ENCODE measurements around the gene OBP2B. TPM values are rescaled to one million over a fixed set of nuclear protein-coding genes. Genes with fewer than 3 reads are reported as not detected.
"Not testable (repeated sequence)": the region's sequence is repeated elsewhere in the genome, so short reads cannot be mapped to it uniquely, and the experiment has no call there.

Gene OBP2B
- total RNA-seq, 4 donors from 2014 or later: not detected

DNA sequence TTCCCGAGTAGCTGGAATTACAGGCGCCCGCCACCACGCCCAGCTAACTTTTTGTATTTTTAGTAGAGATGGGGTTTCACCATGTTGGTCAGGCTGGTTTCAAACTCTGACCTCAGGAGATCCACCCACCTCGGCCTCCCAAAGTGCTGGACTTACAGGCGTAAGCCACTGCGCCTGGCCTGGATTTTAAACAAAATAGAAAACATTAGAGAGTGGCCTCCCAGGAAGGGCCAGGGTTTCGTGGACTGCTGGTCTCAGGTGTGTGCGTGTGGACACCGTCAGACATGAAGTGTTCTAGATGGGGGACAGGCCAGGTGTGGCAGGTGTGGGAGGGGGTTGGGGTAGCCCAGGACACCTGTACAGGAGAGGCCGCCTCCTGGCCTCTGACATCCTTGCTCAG, 38.3 kb downstream of the OBP2B start:
- no peak overlapping the region for H3K4me3 ChIP-seq
- TF ChIP-seq, protein P1, sequence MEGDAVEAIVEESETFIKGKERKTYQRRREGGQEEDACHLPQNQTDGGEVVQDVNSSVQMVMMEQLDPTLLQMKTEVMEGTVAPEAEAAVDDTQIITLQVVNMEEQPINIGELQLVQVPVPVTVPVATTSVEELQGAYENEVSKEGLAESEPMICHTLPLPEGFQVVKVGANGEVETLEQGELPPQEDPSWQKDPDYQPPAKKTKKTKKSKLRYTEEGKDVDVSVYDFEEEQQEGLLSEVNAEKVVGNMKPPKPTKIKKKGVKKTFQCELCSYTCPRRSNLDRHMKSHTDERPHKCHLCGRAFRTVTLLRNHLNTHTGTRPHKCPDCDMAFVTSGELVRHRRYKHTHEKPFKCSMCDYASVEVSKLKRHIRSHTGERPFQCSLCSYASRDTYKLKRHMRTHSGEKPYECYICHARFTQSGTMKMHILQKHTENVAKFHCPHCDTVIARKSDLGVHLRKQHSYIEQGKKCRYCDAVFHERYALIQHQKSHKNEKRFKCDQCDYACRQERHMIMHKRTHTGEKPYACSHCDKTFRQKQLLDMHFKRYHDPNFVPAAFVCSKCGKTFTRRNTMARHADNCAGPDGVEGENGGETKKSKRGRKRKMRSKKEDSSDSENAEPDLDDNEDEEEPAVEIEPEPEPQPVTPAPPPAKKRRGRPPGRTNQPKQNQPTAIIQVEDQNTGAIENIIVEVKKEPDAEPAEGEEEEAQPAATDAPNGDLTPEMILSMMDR (IDR thresholded peaks at IDR 0.05 in 4 of 5, conservative IDR thresholded peaks at IDR 0.05 in 1 of 5): no peak
- no peak for TF ChIP-seq POLR2A (IDR thresholded peaks at IDR 0.05)
- ATAC-seq (no peak), DNase-seq (no peak)
- no peaks in the 10 kb centered on the region for H3K9me3 ChIP-seq
- in situ Hi-C loops (cut with MboI; ENCODE audit: low sequenced_read_pairs in 4 of 4): loop anchor here in 1 of 4 donors (10.0 kb wide), 1 partner anchor 314 kb away; no protein-coding TSS in a partner anchor
- H3K36me3 ChIP-seq: no peaks in the 10 kb centered on the region
- intact Hi-C loops (cut with DNase I; ENCODE audit: low total_unique reads): no loop called here
- H3K4me1 ChIP-seq: no peaks in the 10 kb centered on the region
- H3K27ac ChIP-seq: no peak overlapping the region
- peaks cover 0 to 5% (median 0%) of the 10 kb centered on the region in 3 donors for H3K27me3 ChIP-seq

DNA sequence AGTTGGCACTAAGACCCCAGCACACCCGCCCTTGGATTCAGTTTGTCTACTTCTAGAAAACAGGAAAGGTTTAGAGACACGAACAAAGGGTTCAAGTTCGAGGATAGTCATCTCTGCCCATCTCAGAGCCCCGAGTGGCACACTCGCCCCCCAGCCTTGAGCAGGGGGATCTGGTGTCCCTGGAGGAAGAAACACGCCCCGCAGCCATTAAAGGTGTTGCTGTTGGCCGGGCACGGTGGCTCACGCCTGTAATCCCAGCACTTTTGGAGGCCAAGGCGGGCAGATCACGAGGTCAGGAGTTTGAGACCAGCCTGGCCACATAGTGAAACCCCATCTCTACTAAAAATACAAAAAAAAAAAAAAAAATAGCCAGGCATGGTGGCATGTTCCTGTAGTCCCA, 39.4 kb downstream of the OBP2B start:
- in situ Hi-C loops (cut with MboI; ENCODE audit: low sequenced_read_pairs in 4 of 4): loop anchor here in 1 of 4 donors (10.0 kb wide), 1 partner anchor 315 kb away; no protein-coding TSS in a partner anchor
- intact Hi-C loops (cut with DNase I; ENCODE audit: low total_unique reads); H3K27ac ChIP-seq; ATAC-seq; H3K9me3 ChIP-seq; H3K4me1 ChIP-seq; H3K36me3 ChIP-seq; H3K27me3 ChIP-seq; H3K4me3 ChIP-seq; DNase-seq: not testable (repeated sequence)

DNA sequence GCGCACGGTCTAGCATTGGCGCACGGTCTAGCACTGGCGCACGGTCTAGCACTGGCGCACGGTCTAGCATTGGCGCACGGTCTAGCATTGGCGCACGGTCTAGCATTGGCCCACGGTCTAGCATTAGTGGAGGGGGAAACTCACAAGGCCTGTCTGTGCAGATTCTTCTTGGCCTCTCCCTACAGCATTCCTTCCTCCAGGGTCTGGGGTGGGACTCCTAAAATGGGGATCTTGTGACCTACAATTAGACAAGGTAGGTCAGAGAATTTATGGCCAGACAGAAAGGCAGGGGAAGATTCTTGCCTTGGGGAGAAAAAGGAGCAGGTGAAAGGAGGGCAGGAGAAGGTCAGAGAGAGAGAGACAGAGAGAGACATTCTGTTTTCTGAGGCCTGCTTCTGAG, 39.9 kb downstream of the OBP2B start:
- TF ChIP-seq, protein P1 (IDR thresholded peaks at IDR 0.05 in 4 of 5, conservative IDR thresholded peaks at IDR 0.05 in 1 of 5): no peak
- TF ChIP-seq POLR2A (IDR thresholded peaks at IDR 0.05): no peak
- no peaks in the 10 kb centered on the region for H3K9me3 ChIP-seq
- intact Hi-C loops (cut with DNase I; ENCODE audit: low total_unique reads): no loop called here
- DNase-seq (no peak), ATAC-seq (no peak)
- in situ Hi-C loops (cut with MboI; ENCODE audit: low sequenced_read_pairs in 4 of 4): no loop called here
- peaks cover 0 to under 1% of the 10 kb centered on the region in 2 donors for H3K4me1 ChIP-seq
- peaks cover 2 to 4% (median 3%) of the 10 kb centered on the region in 3 donors for H3K27me3 ChIP-seq
- no peak overlapping the region for H3K27ac ChIP-seq
- H3K4me3 ChIP-seq: no peak overlapping the region
- no peaks in the 10 kb centered on the region for H3K36me3 ChIP-seq

DNA sequence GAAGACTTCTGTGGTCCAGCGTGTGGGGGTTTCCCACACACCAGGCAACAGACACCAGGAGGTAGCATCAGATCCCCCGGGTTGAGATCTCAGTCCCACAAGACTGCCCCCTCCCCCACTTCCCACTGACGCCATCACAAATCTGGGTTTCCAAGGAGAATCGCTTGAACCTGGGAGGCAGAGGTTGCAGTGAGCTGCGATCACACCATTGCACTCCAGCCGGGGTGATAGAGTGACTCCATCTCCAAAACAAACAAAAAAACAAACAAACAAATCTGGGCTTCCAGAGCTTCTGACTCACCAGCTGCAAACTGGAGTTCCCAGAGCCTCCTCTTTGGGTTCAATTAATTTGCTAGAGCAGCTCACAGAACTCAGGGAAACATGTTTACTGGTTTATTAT, 40.6 kb downstream of the OBP2B start:
- H3K9me3 ChIP-seq: no peaks in the 10 kb centered on the region
- ATAC-seq (no peak), DNase-seq (no peak)
- in situ Hi-C loops (cut with MboI; ENCODE audit: low sequenced_read_pairs in 4 of 4) (no loop called here), intact Hi-C loops (cut with DNase I; ENCODE audit: low total_unique reads) (no loop called here)
- no peak overlapping the region for H3K27ac ChIP-seq
- H3K27me3 ChIP-seq: peaks cover 9 to 11% (median 9%) of the 10 kb centered on the region in 3 donors
- H3K4me3 ChIP-seq: no peak overlapping the region
- TF ChIP-seq, protein P1 (IDR thresholded peaks at IDR 0.05 in 4 of 5, conservative IDR thresholded peaks at IDR 0.05 in 1 of 5): no peak
- TF ChIP-seq POLR2A (IDR thresholded peaks at IDR 0.05): no peak
- H3K36me3 ChIP-seq: no peaks in the 10 kb centered on the region
- H3K4me1 ChIP-seq: peaks cover 0 to 7% of the 10 kb centered on the region in 2 donors

DNA sequence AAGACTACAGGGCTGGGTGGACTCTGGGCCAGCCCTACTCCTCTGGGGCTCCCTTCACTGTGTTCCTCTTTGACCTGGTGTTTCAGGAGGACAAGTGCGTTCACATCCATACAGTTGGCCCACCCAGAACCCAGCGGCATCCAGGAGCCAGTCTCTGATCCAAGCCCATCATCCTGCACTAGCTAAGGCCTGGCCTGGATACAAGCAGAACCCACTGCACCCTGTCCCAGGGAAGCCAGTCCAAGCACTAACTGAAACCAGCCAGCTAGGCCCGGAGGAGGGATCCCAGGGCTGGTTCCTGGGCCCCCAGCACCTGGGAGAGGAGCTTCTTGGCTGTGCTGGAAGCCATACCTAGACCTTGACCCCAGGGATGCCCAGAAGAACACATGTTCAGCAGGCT, 41.3 kb downstream of the OBP2B start:
- no peak for DNase-seq
- in situ Hi-C loops (cut with MboI; ENCODE audit: low sequenced_read_pairs in 4 of 4): no loop called here

More for the DNA sequence above, 41.3 kb downstream of the OBP2B start:
- no peak for ATAC-seq
- no peaks in the 10 kb centered on the region for H3K36me3 ChIP-seq
- H3K27ac ChIP-seq: no peak overlapping the region
- no peak overlapping the region for H3K4me3 ChIP-seq
- no peaks in the 10 kb centered on the region for H3K9me3 ChIP-seq
- H3K27me3 ChIP-seq: peaks cover 15 to 18% (median 16%) of the 10 kb centered on the region in 3 donors
- peaks cover 0 to 10% of the 10 kb centered on the region in 2 donors for H3K4me1 ChIP-seq
- intact Hi-C loops (cut with DNase I; ENCODE audit: low total_unique reads): no loop called here
- TF ChIP-seq, protein P1 (IDR thresholded peaks at IDR 0.05 in 4 of 5, conservative IDR thresholded peaks at IDR 0.05 in 1 of 5): no peak
- TF ChIP-seq POLR2A (IDR thresholded peaks at IDR 0.05): no peak
